ENCODE measurements around the gene PLEKHM3. TPM values are rescaled to one million over a fixed set of nuclear protein-coding genes. Genes with fewer than 3 reads are reported as not detected.
"Not testable (repeated sequence)": the region's sequence is repeated elsewhere in the genome, so short reads cannot be mapped to it uniquely, and the experiment has no call there.

PLEKHM3 gene
- total and polyA plus RNA-seq, 2 experiments from 2014 or later, result 6.7 to 8.0 TPM

DNA sequence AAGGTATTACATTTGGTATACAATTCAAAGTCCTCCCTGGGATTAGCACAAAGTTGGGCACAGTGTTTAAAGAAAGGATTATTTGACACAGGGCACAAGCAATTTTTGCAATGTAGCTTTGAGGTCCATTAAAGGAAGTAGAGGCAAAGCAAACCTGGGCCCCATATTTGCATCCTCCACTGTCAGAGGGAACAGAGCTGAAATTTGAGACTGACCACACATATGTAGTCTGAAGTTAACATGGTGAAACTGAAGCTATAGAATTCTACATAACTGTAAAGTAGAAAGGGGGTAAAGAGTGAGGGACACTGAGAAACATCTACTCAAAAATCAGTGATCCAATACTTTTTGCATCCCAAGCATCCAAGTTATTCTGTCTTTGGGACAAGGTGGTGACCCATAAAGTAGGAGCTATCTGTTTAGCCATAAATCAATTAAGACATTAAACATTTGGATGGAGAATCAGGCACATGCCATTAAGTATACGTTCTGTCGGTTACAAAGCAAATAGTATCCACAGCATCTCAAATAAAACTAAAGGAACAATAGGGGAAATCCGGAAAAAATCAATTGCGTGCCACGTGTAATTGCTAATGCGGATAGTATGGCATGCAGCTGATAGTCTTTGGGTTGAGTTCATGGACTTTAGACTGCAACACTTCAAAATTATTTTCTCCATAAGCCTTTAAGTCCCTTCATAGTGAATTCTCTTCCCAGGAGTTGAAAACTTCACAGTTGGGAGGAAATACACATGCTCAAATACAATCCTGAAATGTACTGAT lies 72.6 kb downstream of the PLEKHM3 start:
- no peaks in the 10 kb centered on the region for H3K4me1 ChIP-seq (ENCODE audit: low read depth)
- H3K27me3 ChIP-seq, result no peaks in the 10 kb centered on the region
- no peaks in the 10 kb centered on the region for H3K9me3 ChIP-seq (ENCODE audit: low read depth)
- H3K4me3 ChIP-seq, result no peak overlapping the region
- no peaks in the 10 kb centered on the region for H3K36me3 ChIP-seq
- no peak overlapping the region for H3K27ac ChIP-seq
- no peak for DNase-seq (ENCODE audit: low read depth in 1 of 2, low spot score in 1 of 2)
- TF ChIP-seq, protein P1, sequence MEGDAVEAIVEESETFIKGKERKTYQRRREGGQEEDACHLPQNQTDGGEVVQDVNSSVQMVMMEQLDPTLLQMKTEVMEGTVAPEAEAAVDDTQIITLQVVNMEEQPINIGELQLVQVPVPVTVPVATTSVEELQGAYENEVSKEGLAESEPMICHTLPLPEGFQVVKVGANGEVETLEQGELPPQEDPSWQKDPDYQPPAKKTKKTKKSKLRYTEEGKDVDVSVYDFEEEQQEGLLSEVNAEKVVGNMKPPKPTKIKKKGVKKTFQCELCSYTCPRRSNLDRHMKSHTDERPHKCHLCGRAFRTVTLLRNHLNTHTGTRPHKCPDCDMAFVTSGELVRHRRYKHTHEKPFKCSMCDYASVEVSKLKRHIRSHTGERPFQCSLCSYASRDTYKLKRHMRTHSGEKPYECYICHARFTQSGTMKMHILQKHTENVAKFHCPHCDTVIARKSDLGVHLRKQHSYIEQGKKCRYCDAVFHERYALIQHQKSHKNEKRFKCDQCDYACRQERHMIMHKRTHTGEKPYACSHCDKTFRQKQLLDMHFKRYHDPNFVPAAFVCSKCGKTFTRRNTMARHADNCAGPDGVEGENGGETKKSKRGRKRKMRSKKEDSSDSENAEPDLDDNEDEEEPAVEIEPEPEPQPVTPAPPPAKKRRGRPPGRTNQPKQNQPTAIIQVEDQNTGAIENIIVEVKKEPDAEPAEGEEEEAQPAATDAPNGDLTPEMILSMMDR (IDR thresholded peaks at IDR 0.05; ENCODE audit: low read depth, low read length), result no peak

DNA sequence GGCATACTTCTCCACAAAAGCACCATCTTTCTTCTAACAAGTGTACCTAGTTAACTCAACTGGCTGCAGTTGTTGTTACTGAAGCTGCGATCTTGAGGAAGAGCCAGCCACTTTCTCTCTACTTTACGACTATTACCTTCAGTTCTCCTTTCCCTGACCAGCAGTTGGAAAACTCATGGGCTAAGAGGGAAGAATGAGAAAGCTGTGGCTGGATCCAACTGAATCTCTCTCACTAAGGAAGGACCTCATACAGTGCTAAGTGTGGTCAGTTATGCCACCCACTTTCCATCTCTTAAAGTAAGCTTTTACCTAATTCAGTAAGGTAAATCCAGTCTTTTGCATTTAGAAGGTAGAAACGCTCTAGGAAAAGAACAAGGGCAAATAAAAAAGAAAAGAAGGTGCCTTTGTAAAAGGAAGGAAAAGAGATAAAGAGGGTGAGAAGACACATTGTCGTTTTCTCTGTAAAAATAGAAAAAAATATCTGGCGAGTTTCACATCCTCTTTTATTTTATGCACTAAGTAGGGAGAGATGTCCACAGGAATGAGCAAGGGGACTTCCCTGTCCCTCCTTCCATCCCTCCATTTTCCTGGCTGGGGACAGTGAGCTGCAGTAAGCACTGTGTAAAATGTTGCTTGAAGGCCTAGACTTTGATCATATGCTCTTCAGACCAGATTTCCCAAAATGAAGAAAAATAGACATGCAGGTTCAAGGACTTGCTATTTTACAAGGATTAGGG lies 73.4 kb downstream of the PLEKHM3 start:
- Histone ChIP-seq H3K4me3 (no peak overlapping the region), H3K36me3 (no peaks in the 10 kb centered on the region), H3K9me3 (ENCODE audit: low read depth) (no peaks in the 10 kb centered on the region), H3K27ac (no peak overlapping the region), H3K4me1 (ENCODE audit: low read depth) (no peaks in the 10 kb centered on the region), H3K27me3 (no peaks in the 10 kb centered on the region)
- TF ChIP-seq, protein P1 (IDR thresholded peaks at IDR 0.05; ENCODE audit: low read depth, low read length), result no peak
- no peak for DNase-seq (ENCODE audit: low read depth in 1 of 2, low spot score in 1 of 2)

DNA sequence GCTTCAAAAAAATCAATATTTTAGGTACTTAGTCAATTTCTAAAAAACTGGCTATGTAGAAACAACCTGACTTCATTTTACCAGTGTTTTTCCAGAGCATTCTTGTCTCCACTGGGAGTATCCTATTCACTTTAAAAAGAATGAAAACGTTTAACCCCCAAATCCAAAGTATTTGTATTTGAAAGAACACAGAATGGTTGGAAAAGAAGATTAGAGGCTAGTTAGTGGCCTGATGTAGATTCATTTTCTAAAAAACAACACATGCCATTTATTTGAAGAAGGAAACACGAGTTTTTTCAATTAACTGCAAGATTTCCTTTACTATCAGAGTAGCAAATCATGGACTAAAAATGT lies 74.6 kb downstream of the PLEKHM3 start:
- H3K4me3 ChIP-seq, result no peak overlapping the region
- H3K9me3 ChIP-seq (ENCODE audit: low read depth), result no peaks in the 10 kb centered on the region
- no peaks in the 10 kb centered on the region for H3K4me1 ChIP-seq (ENCODE audit: low read depth)
- H3K27ac ChIP-seq, result no peak overlapping the region
- no peaks in the 10 kb centered on the region for H3K27me3 ChIP-seq
- H3K36me3 ChIP-seq, result no peaks in the 10 kb centered on the region
- TF ChIP-seq, protein P1 (IDR thresholded peaks at IDR 0.05; ENCODE audit: low read depth, low read length), result no peak
- DNase-seq (ENCODE audit: low read depth in 1 of 2, low spot score in 1 of 2), result no peak

DNA sequence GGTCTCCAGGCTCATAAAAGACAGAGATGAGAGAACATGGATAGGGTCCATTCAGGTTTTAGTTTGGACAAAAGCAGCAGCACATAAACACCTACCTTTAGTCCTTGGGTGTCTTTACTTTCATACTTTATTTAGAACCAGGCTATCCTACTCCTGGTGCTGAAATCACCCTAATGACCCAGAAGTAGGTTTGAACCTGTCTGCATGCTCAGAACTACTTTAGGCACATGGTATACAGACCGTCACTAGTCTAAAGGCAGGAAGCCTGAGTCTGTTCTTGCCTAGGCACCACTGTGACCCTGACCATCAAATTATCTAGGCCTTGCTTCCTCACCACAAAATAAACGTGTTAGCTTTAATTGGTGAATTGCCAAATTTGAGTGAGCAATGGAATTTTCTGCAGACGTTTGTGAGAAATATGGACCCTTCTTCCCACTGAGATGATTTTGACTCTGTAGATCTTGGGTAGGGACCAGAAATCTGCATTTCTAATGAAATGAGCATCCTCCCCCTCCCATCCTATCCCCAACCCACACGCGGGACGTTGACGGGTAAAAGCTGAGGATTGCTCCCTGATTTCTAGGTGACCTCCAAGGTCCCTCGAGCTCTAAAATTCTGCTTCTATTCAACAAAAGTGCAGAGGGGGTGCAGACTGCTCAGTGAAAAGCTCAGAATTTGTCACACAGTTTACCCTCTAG lies 75.1 kb downstream of the PLEKHM3 start:
- Histone ChIP-seq H3K9me3 (ENCODE audit: low read depth) (no peaks in the 10 kb centered on the region), H3K36me3 (no peaks in the 10 kb centered on the region), H3K27ac (no peak overlapping the region), H3K27me3 (no peaks in the 10 kb centered on the region), H3K4me1 (ENCODE audit: low read depth) (peaks cover 3% of the 10 kb centered on the region), H3K4me3 (no peak overlapping the region)
- peak in 1 of 2 donors; percentile 16 for DNase-seq (ENCODE audit: low read depth in 1 of 2, low spot score in 1 of 2)
- TF ChIP-seq, protein P1 (IDR thresholded peaks at IDR 0.05; ENCODE audit: low read depth, low read length), result no peak

DNA sequence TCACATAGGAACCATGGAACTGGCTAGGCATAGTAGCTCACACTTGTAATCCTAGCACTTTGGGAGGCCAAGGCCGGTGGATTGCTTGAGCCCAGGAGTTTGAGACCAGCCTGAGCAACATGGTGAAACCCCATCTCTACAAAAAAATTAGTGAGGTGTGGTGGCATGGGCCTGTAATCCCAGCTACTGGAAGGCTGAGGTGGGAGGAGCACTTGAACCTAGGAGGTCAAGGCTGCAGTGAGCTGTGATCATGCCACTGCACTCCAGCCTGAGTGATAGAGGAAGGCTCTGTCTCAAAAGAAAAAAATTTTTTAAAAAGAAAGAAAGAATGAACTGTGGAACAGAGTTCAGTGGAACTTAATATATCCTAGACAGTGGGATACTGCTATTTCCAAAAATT lies 76.1 kb downstream of the PLEKHM3 start:
- not testable (repeated sequence) for H3K9me3 ChIP-seq (ENCODE audit: low read depth); H3K4me1 ChIP-seq (ENCODE audit: low read depth); DNase-seq (ENCODE audit: low read depth in 1 of 2, low spot score in 1 of 2); H3K36me3 ChIP-seq; H3K4me3 ChIP-seq; H3K27me3 ChIP-seq; H3K27ac ChIP-seq
